OCI-LY7 (cell line): ENCODE data around the gene ESD. TPM values are rescaled to one million over a fixed set of nuclear protein-coding genes. Genes with fewer than 3 reads are reported as not detected.

Source experiments
- BruUV-seq: library from RNA; stranded (reverse); fragments of 400-500 nt; replicated peaks from 2 replicates; lab custom pipeline; 2021; lab: Mats Ljungman, UMichigan
- CTCF ChIA-PET: fragments of 300-600 bp; sonication (Branson Sonifier 250); formaldehyde crosslinking; loops from one replicate; lab custom pipeline; 2022; ENCODE audit warnings: antibody characterized with exemption; ENCODE audit not compliant: unreplicated experiment; lab: Charles Lee
- POLR2A ChIA-PET: fragments of 300-600 bp; sonication (Branson Sonifier 250); formaldehyde crosslinking; loops from one replicate; lab custom pipeline; 2022; ENCODE audit warnings: antibody characterized with exemption; lab: Charles Lee
- DNase-seq: peaks from one replicate; pipeline ENCODE4 v3.0.0-alpha.2; 2015; ENCODE audit warnings: low spot score
- H2AFZ ChIP-seq: fragments of 200-600 bp; sonication (generic), shearing (Covaris generic); 2 replicates; pipeline ENCODE4 v1.6.1; 2014; ENCODE audit warnings: mild to moderate bottlenecking, antibody characterized with exemption, low read length, moderate library complexity
- H3K27ac ChIP-seq: fragments of 200-600 bp; sonication (generic); 2 replicates; pipeline ENCODE4 v1.5.1; 2014; ENCODE audit warnings: mixed run types, low read depth, mild to moderate bottlenecking, moderate library complexity, low read length, inconsistent platforms; ENCODE audit not compliant: poor library complexity, severe bottlenecking
- H3K36me3 ChIP-seq: fragments of 200-600 bp; sonication (generic); 2 replicates; pipeline ENCODE4 v1.6.1; 2014; ENCODE audit warnings: mild to moderate bottlenecking, antibody characterized with exemption, low read length, moderate library complexity, mixed read lengths; ENCODE audit not compliant: insufficient read depth
- H3K4me1 ChIP-seq: fragments of 200-600 bp; sonication (generic); 2 replicates; pipeline ENCODE4 v1.5.1; 2014; ENCODE audit warnings: mild to moderate bottlenecking, low read length; ENCODE audit not compliant: insufficient read depth, poor library complexity, severe bottlenecking
- H3K4me2 ChIP-seq: fragments of 200-600 bp; sonication (generic); 2 replicates; pipeline ENCODE4 v1.6.1; 2014; ENCODE audit warnings: mild to moderate bottlenecking, low read length
- H3K4me3 ChIP-seq: fragments of 200-600 bp; sonication (generic); 2 replicates; pipeline ENCODE4 v1.5.1; 2014; ENCODE audit warnings: mild to moderate bottlenecking, low read depth, low read length; ENCODE audit not compliant: poor library complexity, severe bottlenecking
- H3K79me2 ChIP-seq: fragments of 200-600 bp; sonication (generic); 2 replicates; pipeline ENCODE4 v1.6.1; 2016; ENCODE audit warnings: low read depth, mild to moderate bottlenecking, low read length, moderate library complexity, mixed read lengths; ENCODE audit not compliant: insufficient read depth
- H3K9me2 ChIP-seq: fragments of 200-600 bp; sonication (generic); 2 replicates; pipeline ENCODE4 v1.6.1; 2016; ENCODE audit warnings: mild to moderate bottlenecking, low read length, mixed read lengths; ENCODE audit not compliant: insufficient read depth
- H3K9me3 ChIP-seq: fragments of 200-600 bp; sonication (generic); 2 replicates; pipeline ENCODE4 v1.6.1; 2014; ENCODE audit warnings: mild to moderate bottlenecking, mixed run types, low read length, mixed read lengths
- H4K20me1 ChIP-seq: fragments of 200-600 bp; sonication (generic); 2 replicates; pipeline ENCODE4 v1.6.1; 2014; ENCODE audit warnings: mild to moderate bottlenecking, antibody characterized with exemption, low read length, moderate library complexity, mixed read lengths; ENCODE audit not compliant: insufficient read depth
- CTCF ChIP-seq: fragments of 200-600 bp; sonication (generic); conservative IDR thresholded peaks from 2 replicates; pipeline ENCODE4 v1.5.1; 2014; ENCODE audit warnings: mild to moderate bottlenecking, antibody characterized with exemption, low read length, moderate library complexity, mixed read lengths
- EZH2phosphoT487 ChIP-seq: fragments of 200-600 bp; sonication (generic); IDR thresholded peaks from 2 replicates; pipeline ENCODE4 v1.6.1; 2018; ENCODE audit warnings: low read depth, borderline replicate concordance, mild to moderate bottlenecking, mixed run types, antibody characterized with exemption, low read length, moderate library complexity, mixed read lengths
- intact Hi-C: fragments of 100-400 bp; cut with micrococcal nuclease; formaldehyde crosslinking; loops from one replicate; pipeline ENCODE4 v1.10.0; 2022; ENCODE audit not compliant: unreplicated experiment
- total RNA-seq, 2 experiments: library from RNA; depleted of rRNA in 1 of 2; stranded (reverse); fragments of >200 nt in 1 of 2; shearing (Covaris generic) in 1 of 2; gene quantifications; 2 replicates each; pipeline ENCODE4 v1.2.3, GENCODE V29; 2014 to 2022

ESD gene
- total RNA-seq, 2 experiments from 2014 or later, result 41.6 to 48.0 TPM

DNA sequence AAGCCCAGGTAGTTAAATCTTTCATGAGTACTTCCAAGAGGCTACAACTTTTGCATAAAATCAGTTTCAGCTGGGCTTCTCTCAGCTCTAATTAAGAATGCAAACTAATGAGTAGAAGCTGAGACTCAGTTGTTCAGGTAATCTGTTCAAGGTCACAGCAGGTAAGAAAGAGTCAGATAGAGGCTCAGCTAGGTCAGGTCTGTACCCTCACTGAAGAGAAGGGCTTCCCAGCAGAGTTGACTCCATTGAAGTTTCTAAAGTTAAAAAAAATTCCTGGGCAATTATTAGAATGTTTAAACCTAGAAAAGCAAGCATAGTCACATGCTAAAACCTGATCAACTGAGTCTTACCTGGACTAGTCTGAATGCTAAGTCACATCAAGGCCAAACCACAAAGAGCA is 42.1 kb downstream of the ESD start:
- intact Hi-C loops, result no loop called here
- no peak overlapping the region for H2AFZ ChIP-seq
- no peaks in the 10 kb centered on the region for H3K9me3 ChIP-seq
- H3K9me2 ChIP-seq, result no peaks in the 10 kb centered on the region
- H3K36me3 ChIP-seq, result peaks cover 36% of the 10 kb centered on the region
- POLR2A ChIA-PET, result no interaction called here
- H3K4me3 ChIP-seq, result no peak overlapping the region
- no TSS peak for BruUV-seq
- no peak for DNase-seq
- CTCF ChIA-PET, result no interaction called here
- no peaks in the 10 kb centered on the region for H4K20me1 ChIP-seq
- H3K4me2 ChIP-seq, result no peak overlapping the region
- H3K4me1 ChIP-seq, result peaks cover 23% of the 10 kb centered on the region
- no peak overlapping the region for H3K27ac ChIP-seq
- no peaks in the 10 kb centered on the region for H3K79me2 ChIP-seq
- TF ChIP-seq EZH2phosphoT487, result no peak
- TF ChIP-seq CTCF, result no peak

DNA sequence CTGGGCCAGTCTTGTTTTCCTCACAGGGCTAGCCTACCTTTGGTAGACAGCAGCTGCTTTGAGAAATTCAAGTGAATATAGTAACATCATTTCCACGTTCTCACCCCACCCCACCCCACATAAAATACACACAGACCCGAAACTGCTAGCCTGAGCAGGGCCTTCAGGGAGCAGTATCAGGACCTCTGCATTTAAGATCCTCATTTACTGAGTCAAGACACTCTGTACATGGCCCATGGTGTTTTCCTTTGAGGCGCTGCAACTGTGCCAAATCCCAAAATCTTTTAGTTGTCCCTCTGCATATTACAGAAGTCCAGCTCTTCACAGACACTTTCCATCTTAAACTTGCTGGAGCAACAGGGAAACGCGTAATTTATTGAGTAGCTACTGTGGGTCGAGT is 43.0 kb downstream of the ESD start:
- Histone ChIP-seq H3K79me2 (no peaks in the 10 kb centered on the region), H2AFZ (no peak overlapping the region), H4K20me1 (no peaks in the 10 kb centered on the region), H3K27ac (no peak overlapping the region), H3K4me1 (peaks cover 17% of the 10 kb centered on the region), H3K9me3 (no peaks in the 10 kb centered on the region), H3K4me3 (no peak overlapping the region), H3K9me2 (no peaks in the 10 kb centered on the region), H3K36me3 (peaks cover 45% of the 10 kb centered on the region), H3K4me2 (no peak overlapping the region)
- no peak for TF ChIP-seq EZH2phosphoT487
- no peak for TF ChIP-seq CTCF
- CTCF ChIA-PET, result no interaction called here
- BruUV-seq, result no TSS peak
- DNase-seq, result no peak
- POLR2A ChIA-PET, result interaction anchor here (0.5 kb wide), 1 partner anchor 397 kb away, joined by 3 read pairs; no protein-coding TSS in a partner anchor
- intact Hi-C loops, result no loop called here

DNA sequence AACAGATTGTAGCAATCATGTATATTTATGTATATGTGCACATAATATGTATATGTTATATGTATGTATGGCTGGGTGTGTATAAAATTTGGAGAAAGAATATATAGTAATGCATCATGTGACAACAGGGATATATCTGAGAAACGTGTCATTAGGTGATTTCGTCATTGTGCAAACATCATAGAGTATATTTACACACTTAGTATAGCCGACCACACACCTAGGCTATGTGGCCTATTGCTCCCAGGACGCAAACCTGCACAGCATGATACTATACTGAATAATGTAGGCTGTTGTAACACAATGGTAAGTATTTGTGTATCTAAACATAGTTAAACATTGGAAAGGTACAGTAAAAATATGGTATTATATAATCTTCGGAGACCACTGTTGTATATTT is 43.8 kb downstream of the ESD start:
- Histone ChIP-seq H3K4me1 (peaks cover 17% of the 10 kb centered on the region), H3K4me3 (no peak overlapping the region), H3K4me2 (no peak overlapping the region), H3K9me3 (no peaks in the 10 kb centered on the region), H2AFZ (no peak overlapping the region), H3K27ac (no peak overlapping the region), H4K20me1 (no peaks in the 10 kb centered on the region), H3K9me2 (no peaks in the 10 kb centered on the region), H3K79me2 (no peaks in the 10 kb centered on the region), H3K36me3 (peaks cover 53% of the 10 kb centered on the region)
- POLR2A ChIA-PET, result no interaction called here
- CTCF ChIA-PET, result no interaction called here
- BruUV-seq, result no TSS peak
- no peak for TF ChIP-seq CTCF
- no peak for TF ChIP-seq EZH2phosphoT487
- no peak for DNase-seq
- intact Hi-C loops, result no loop called here
